HG03575 (cell line): ENCODE results near the gene SLC44A2.
"Not testable (repeated sequence)": the region's sequence is repeated elsewhere in the genome, so short reads cannot be mapped to it uniquely, and the experiment has no call there.

Experiments
- ATAC-seq: cut with Tn5 transposase; IDR thresholded peaks from one replicate; pipeline ENCODE4 v1.9.1; 2021; ENCODE audit not compliant: unreplicated experiment, insufficient number of reproducible peaks, low FRiP score; ENCODE audit errors: extremely low read depth

The SLC44A2 gene

DNA sequence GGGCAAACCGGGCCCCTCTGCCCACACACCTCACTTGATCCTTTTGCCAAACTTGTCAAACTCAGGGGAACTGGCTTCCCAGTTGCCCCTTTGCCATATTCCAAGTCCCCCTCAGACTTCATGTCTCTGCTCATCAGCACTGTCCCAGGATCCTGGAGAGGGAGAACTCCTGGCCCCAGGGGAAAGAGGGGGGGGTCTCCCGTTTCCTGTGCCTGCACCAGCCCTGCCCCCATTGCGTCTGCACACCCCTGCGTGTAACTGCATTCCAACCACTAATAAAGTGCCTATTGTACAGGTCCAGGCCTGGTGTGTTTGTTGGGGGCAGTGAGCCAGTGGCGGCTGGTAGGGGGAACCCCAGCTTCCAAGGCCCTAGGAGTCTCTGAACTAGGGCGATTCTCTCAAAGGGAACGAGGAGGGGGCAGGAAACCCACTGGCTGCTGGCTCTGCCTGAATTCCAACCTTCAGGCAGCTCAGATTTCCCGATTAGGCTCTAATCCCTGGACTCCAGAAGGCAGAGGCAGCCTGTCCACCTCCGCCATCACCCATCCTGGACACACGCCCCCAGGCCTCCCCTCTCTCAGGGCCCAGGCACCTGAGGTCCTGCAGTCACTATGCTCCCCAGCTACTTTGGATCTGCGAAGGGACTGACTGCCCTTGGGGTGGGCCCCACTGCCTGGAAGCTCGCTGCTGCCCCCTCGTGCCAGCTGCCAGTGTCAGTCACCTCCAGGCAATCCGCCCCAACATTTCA, 19.1 kb downstream of the SLC44A2 start:
- ATAC-seq = no peak

GRCh38 chr19:10646456-10647159, 21.3 kb downstream of the SLC44A2 start:
- ATAC-seq = no peak

GRCh38 chr19:10648360-10648759, 23.0 kb downstream of the SLC44A2 start:
- ATAC-seq = no peak

GRCh38 chr19:10651851-10652250, 26.5 kb downstream of the SLC44A2 start:
- no peak for ATAC-seq

GRCh38 chr19:10653482-10653731, 28.1 kb downstream of the SLC44A2 start:
- ATAC-seq = no peak

DNA sequence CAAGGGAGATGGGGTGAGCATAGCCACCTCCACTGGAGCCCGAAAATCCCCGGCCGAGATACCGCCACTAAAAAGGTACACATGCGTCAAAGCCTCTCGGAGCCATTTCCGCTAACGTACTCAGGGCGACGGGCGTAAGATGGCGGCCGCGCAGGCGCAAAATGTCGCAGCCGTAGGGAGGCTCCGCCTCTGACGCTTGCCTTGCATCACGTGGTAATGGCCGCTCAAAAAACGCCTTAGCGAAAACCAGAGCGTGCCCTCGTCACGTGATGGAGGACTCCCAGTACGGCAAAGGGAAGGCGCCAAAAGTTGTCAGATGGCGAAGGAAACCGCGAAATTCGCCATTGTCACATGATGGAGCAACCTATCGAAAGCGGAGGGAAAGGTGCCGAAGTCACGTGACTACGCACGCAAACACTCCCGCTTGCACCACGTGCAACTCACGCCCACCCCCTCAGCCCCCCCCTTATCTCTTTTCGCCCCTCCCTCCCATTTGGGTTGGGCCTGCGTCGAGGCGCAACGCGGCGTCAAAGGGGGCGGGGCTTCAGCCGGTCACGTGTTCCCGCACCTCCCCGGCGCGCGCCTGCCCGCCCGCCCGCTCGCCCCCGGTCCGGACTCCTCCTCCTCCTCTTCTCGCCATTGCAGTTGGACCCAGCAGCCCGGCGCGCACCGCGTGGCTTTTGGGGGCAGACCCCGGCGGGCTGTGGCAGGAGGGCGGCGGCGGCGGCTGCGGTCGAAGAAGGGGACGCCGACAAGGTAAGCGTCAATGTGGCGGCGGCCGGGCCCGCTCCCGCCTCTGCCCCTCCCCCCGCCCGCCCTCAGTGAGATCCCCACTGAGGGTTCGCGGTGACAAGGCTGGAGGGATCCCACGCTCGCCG, 28.6 kb downstream of the SLC44A2 start, which contains the start of gene ILF3:
Gene ILF3, plus strand, starts transcription at position 615 of the 878 bp plus-strand sequence. CDS start 16,260 bp downstream, outside the sequence.
- ATAC-seq = peak; percentile 56

DNA sequence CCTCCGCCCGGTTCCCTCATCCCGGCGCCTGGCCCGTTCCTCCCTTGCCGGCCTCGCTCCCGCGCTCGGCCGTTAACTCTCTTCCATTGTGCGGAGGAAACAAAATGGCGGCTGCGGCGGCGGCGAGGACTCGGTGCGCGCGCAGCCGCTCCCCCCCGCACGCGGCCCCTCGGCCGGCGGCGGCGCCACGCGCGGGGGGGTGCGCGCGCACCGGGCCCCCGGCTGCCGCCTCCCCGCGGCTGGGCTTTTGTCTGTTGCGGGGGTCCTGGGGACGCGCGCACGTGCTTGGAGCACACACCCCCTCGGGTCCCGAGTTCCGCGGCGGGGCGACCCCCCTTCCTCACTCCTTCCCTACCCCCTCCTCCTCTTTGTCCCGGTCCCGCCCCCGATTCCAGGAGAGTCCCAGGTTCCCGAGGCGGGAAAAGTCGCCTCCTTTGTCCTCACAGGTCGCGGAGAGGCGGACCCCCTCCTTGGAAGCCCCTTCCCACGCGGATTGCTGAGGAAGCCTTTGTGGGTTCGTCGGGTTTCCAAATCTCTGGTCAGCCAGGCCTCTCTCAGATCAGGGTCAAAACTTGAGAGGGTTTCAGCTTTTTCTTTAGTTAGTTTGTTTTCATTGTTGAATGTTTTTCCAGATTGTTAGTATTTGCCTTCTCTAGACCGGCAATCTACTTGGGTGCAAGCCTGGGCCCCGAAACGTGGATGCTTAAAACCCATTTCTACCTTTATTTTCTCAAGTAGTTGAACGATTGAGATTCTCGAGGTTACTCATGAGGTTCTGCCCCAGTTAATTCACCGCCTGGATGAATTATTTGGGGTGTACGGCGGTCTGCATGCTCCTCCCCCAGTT, 29.5 kb downstream of the SLC44A2 start:
- ATAC-seq = no peak

GRCh38 chr19:10655457-10656312, 30.3 kb downstream of the SLC44A2 start:
- no peak for ATAC-seq

GRCh38 chr19:10660346-10660745, 35.0 kb downstream of the SLC44A2 start:
- ATAC-seq = no peak

GRCh38 chr19:10661946-10662345, 36.6 kb downstream of the SLC44A2 start:
- no peak for ATAC-seq

- ATAC-seq = no peak
These were observed 37.3 kb downstream of the SLC44A2 start for GRCh38 chr19:10662384-10663251.

GRCh38 chr19:10663252-10663563, 37.9 kb downstream of the SLC44A2 start:
- ATAC-seq = not testable (repeated sequence)

GRCh38 chr19:10667867-10668266, 42.5 kb downstream of the SLC44A2 start:
- no peak for ATAC-seq

DNA sequence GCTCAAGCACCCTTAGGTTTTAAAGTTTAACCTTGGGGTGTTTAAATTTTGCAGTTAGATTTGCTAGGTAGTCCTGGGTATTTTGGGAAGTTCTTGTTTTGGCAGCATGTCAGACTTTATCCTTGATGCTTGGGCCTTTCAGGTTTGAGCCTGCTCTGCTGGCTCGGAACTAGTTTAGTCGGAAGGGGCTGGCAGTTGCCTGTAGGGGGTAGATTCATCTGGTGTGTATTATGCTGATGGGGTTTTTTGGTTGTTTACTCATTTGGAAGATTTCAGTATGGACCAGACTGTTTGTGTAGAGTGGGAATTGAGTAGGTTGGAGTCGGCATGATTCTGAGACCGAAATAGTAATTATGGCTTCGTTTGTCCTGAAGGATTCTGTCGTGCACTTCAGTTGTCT, 43.9 kb downstream of the SLC44A2 start:
- ATAC-seq = no peak

DNA sequence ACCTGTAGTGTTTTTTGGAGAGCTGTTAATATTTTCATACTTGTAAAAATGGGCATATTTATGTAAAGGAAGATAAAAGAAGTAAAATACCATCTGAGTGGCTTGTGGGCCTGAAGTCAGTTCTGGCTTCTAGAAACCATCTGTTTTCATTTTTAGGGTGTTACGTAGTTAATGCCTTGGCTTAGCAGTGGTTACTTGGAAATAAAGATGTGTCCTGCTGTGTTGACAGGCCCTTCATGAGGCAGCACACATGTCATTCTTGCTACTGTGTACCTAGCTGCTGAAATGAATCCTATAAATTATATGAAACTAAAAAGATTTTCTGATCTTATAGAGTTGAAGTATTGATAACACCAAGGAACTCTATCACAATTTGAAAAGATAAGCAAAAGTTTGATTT, 44.8 kb downstream of the SLC44A2 start:
- no peak for ATAC-seq

DNA sequence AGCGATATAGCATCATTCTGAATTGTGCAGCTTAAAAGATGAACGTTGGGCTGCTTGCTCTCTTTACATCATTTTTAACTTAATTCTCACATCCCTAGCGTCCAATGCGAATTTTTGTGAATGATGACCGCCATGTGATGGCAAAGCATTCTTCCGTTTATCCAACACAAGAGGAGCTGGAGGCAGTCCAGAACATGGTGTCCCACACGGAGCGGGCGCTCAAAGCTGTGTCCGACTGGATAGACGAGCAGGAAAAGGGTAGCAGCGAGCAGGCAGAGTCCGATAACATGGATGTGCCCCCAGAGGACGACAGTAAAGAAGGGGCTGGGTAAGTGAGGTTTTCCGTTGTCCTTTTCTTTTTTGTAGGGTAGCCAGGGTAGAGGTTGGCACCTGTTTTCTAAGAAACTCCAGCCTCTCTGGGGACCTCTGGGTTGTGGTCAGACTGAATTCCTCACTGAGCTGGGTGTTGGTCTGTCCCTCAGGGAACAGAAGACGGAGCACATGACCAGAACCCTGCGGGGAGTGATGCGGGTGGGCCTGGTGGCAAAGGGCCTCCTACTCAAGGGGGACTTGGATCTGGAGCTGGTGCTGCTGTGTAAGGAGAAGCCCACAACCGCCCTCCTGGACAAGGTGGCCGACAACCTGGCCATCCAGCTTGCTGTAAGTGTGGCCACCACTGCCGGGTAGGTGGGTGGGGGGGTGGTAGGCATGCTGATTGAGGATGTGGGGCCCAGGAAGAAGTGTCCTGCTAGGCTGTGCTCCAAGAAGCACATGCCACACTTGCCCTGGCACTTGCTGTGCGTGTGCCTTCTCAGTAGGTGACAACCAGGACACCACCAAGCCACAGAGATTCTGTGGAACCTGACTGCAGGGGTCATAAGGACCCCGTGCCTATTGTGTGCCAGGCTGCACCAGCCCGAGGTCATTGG, 45.8 kb downstream of the SLC44A2 start:
- ATAC-seq = no peak
